Hypothalamus (tissue), 51 donors: ENCODE results near the gene CETP.
"Not testable (repeated sequence)": the region's sequence is repeated elsewhere in the genome, so short reads cannot be mapped to it uniquely, and the experiment has no call there.

ENCODE experiments used
- DNase-seq, 51 donors: peaks; one replicate each; lab custom pipeline; 2025; lab: John Stamatoyannopoulos, UW

CETP gene

DNA sequence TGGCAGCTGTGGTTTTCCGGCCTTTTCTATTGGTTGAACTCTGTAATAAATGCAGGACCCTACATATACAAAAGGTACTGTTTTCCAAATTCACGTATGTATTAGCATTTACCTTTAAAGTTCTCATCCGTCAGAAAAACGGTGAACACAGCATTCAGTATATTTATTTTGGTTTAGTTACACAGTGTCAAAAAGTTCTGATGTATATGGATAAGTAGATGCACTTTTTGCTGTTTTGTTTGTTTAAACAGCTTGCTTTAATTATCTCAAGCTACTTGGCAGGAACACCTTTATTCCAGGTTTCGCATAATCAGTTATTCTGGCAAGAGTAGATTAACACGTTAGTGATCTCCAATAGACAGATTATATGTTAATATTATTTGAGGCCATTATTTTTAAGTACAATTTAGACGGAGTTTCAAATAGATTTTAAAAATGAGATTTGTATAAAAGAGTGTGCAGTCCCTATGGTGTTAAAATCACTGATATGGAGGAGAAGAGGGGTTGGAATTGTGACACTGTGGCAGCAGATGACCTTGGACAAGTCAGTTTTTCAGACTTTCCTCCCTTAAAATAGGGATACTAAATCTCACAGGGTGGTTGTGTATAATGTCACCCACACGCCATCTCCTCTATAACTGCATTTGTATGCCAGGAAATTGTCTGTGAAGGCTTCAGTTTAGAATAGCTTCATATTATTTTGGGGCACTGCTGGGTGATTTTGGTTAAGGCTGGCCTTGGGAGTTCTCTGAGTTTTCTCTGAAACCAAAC lies 27.7 kb upstream of the CETP start:
- no peak for DNase-seq

GRCh38 chr16:56934599-56935145 lies 27.1 kb upstream of the CETP start:
- not testable (repeated sequence) for DNase-seq

DNA sequence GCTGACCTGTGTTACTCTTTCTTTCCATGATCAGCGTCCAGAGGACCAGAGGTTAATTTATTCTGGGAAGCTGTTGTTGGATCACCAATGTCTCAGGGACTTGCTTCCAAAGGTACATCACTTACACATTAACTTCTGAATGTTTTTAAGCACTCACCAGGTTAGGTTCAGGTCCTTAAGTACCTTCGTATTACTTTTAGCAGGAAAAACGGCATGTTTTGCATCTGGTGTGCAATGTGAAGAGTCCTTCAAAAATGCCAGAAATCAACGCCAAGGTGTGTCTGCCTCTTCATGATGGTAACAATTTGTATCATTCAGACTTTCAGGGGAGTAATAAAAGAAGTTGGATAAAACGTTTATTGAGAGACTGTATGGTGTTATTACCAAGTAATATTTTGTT lies 26.5 kb upstream of the CETP start:
- no peak for DNase-seq

- no peak for DNase-seq
Measured at GRCh38 chr16:56936491-56936890, 25.3 kb upstream of the CETP start.

- peak in 1 of 51 donors; percentile 13 for DNase-seq
Measured at GRCh38 chr16:56936950-56937349, 24.8 kb upstream of the CETP start.

DNA sequence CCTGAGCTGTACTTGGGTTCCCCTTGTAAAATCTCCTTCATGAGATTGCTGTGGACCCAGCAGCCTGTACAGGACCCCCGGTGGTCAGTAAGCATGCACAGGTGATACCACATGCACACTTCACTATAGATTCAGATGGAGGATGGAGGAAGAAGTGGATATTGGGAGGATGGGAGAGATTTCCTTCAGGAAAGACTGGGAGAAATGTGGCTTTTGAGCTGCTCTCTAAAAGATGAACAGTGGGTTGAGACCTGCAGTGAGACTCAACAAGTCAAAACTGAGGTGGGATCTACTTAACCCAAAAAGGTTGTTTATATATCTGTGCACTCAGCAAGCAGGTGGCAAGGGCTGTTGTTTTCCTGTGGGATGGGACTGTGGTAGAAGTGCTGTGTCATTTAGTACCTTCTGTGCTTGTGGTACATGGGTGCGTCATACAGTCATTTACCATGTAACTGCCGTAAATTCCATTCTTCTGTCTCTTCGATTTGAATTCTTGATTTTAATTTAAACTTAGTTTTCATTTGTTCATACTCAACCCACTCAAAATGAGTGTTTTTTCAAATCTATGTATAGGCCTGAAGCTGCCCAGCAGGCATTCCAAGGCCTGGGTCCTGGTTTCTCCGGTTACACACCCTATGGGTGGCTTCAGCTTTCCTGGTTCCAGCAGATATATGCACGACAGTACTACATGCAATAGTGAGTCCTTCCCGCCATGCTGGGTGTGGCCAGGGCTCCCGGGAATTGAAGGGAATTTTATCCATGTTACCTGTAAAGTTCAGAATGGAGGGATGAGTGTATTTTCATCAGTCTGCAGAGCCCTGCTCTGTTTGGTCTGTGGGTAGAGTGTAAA lies 22.9 kb upstream of the CETP start:
- no peak for DNase-seq

- no peak for DNase-seq
Measured at GRCh38 chr16:56939801-56940200, 21.9 kb upstream of the CETP start.

- DNase-seq: no peak
Measured at GRCh38 chr16:56941092-56941491, 20.7 kb upstream of the CETP start.

- no peak for DNase-seq
Measured at GRCh38 chr16:56941856-56942331, 19.9 kb upstream of the CETP start.

DNA sequence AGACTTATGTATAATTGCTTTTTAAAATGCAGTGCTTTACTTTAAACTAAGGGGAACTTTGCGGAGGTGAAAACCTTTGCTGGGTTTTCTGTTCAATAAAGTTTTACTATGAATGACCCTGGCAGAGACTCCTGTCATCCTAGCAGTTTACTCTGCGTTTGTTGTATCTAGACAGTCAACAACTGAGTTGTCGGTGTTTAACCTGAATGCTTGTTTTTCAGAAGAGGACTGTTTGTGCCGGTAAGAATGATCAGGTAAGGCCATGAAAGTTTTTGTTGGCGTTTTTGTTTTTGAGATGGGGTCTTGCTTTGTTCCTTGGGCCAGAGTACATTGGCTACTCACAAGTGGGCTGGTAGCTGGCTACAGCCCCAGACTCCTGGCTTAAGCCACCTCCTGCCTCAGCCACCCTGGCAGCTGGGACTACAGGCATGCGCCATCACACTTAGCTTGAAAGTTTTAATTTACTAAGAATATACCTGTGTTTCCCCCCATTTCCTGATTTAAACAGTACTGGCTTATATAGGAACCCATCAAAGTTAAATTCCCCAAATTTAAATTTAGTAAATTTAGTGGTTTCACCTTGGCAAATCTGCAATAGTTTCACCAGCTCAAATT lies 17.9 kb upstream of the CETP start:
- DNase-seq: no peak

GRCh38 chr16:56944954-56945839 lies 16.6 kb upstream of the CETP start:
- no peak for DNase-seq

GRCh38 chr16:56945847-56946527 lies 15.8 kb upstream of the CETP start:
- no peak for DNase-seq

DNA sequence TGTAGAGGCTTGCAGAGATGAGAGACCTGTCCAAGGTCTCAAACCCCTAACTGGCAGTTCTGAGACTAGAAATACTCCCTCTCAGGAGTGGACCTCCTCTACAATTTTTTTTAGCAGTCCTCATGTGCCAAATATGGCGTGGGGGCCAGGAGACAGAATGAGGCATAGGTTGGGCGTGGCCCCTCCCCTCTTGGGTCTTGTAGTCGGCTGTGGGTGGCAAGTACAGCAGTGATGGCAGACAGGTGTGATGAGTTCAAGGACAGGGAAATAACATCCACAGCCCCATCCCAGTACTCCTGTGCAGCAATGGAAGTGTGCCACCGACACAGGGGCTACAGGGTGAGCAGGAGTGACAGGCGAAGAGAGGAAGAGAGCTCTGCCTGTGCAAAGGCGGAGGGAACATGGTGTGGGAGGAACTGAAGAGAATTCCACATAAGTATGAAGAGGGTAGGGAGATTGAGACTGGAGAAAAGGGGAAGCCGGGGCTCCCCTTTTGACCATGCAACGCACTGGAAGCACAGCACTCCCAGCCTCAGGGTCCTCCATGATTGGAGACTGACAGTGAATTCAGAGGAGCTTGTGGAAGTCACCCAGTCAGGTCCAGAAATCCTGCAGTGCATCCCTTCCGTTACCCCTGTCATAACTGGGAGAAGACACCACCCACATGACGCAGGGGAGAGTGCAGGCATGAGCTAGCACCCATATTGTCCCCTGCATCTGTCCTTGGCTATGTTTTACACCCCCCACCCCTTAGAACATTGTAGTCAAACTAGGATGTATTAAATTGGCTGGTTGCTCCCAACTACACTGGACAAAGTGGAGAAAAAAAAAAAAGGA lies 14.8 kb upstream of the CETP start:
- no peak for DNase-seq

- no peak for DNase-seq
Measured at GRCh38 chr16:56947604-56947995, 14.2 kb upstream of the CETP start.

GRCh38 chr16:56948234-56948633 lies 13.5 kb upstream of the CETP start:
- no peak for DNase-seq

DNA sequence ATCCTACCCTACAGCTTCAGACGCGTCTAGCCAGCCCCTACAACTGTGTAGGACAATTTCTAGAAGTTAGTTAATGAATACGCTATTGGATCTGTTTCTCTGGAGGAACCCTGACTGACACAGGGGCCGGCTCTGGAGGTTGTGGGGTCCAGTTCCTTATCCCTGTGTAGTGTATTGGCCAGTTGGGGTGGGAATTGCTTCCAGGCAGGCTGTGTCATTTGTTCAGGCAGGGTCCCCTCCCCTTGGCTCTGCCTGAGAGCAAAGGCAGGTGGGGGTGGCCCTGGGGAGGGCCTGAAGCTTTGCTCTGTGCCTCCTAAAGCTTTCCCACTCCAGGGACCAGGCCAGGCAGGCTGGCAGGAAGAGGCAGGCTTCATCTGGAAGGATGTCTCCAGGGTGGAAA lies 11.7 kb upstream of the CETP start:
- no peak for DNase-seq

DNA sequence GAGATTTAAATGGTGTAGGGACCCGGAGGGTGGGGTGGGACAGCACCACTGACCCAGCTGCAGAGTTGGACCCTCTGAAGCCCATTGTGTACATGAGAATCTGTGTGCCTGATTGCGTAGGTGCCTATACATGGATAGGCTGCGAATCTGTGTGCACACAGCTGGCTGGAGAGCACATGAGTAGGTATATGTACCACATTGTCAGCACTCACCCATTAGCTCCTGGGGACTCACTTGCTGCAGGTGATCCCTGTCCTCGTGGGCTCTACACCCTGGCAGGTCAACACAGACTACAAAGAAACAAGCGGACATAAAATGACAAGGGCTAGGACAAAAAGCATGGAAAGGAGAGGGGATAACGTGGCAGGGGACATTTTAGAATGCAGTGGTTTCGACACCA lies 11.3 kb upstream of the CETP start:
- DNase-seq: no peak
